ENCODE measurements around the gene ELL2.
A peak's percentile ranks its signal among the peaks of the same experiment; 100 is the strongest.
"Not testable (repeated sequence)": the region's sequence is repeated elsewhere in the genome, so short reads cannot be mapped to it uniquely, and the experiment has no call there.

Gene ELL2

GRCh38 chr5:95907740-95908706 is 53.6 kb downstream of the ELL2 start:
- no peak for DNase-seq (ENCODE audit: low read depth)
- no peak for TF ChIP-seq CTCF (conservative IDR thresholded peaks at IDR 0.05; ENCODE audit: control insufficient read depth, insufficient read depth, low read depth, low read length)
- no peak overlapping the region for H3K4me3 ChIP-seq (ENCODE audit: control insufficient read depth, low read depth, low read length)

- no peak for TF ChIP-seq CTCF (conservative IDR thresholded peaks at IDR 0.05; ENCODE audit: control insufficient read depth, insufficient read depth, low read depth, low read length)
- H3K4me3 ChIP-seq (ENCODE audit: control insufficient read depth, low read depth, low read length): no peak overlapping the region
- DNase-seq (ENCODE audit: low read depth): no peak
Observed at GRCh38 chr5:95907067-95907705, 54.5 kb downstream of the ELL2 start.

GRCh38 chr5:95906398-95906797 is 55.3 kb downstream of the ELL2 start:
- not testable (repeated sequence) for DNase-seq (ENCODE audit: low read depth); H3K4me3 ChIP-seq (ENCODE audit: control insufficient read depth, low read depth, low read length)

- no peak for TF ChIP-seq CTCF (conservative IDR thresholded peaks at IDR 0.05; ENCODE audit: control insufficient read depth, insufficient read depth, low read depth, low read length)
- no peak for DNase-seq (ENCODE audit: low read depth)
- no peak overlapping the region for H3K4me3 ChIP-seq (ENCODE audit: control insufficient read depth, low read depth, low read length)
Observed at GRCh38 chr5:95904827-95905226, 56.8 kb downstream of the ELL2 start.

GRCh38 chr5:95903838-95904237 is 57.8 kb downstream of the ELL2 start:
- H3K4me3 ChIP-seq (ENCODE audit: control insufficient read depth, low read depth, low read length): no peak overlapping the region
- no peak for DNase-seq (ENCODE audit: low read depth)
- TF ChIP-seq CTCF (conservative IDR thresholded peaks at IDR 0.05; ENCODE audit: control insufficient read depth, insufficient read depth, low read depth, low read length): no peak

GRCh38 chr5:95901676-95902627 is 59.7 kb downstream of the ELL2 start:
- H3K4me3 ChIP-seq (ENCODE audit: control insufficient read depth, low read depth, low read length): no peak overlapping the region
- TF ChIP-seq CTCF (conservative IDR thresholded peaks at IDR 0.05; ENCODE audit: control insufficient read depth, insufficient read depth, low read depth, low read length): no peak
- peak; percentile 85 for DNase-seq (ENCODE audit: low read depth)

Data from fibroblast of mammary gland (primary cell).